HEK293T (cell line): ENCODE data around the gene OR2H1.
"Not testable (repeated sequence)": the region's sequence is repeated elsewhere in the genome, so short reads cannot be mapped to it uniquely, and the experiment has no call there.

Source experiments
- CTCF ChIA-PET: fragments of 350-600 bp; formaldehyde crosslinking; extraction: SDS; loops from one replicate; lab custom pipeline; 2021; ENCODE audit warnings: antibody characterized with exemption, inconsistent platforms; lab: Yijun Ruan, JAX
- POLR2A ChIA-PET: fragments of 350-600 bp; formaldehyde crosslinking; extraction: SDS; loops from one replicate; lab custom pipeline; 2020; ENCODE audit warnings: antibody characterized with exemption, inconsistent platforms; lab: Yijun Ruan, JAX
- DNase-seq: peaks from one replicate; pipeline ENCODE4 v3.0.0; 2012; ENCODE audit warnings: mixed read lengths; ENCODE audit errors: extremely low spot score
- ARNT ChIP-seq: fragments of 450-650 bp; IDR thresholded peaks from 2 replicates; pipeline ENCODE4 v1.6.1; 2017; ENCODE audit warnings: mild to moderate bottlenecking
- BHLHE40 ChIP-seq: fragments of 450-650 bp; IDR thresholded peaks from 2 replicates; pipeline ENCODE4 v1.6.1; 2016; ENCODE audit warnings: mild to moderate bottlenecking, moderate library complexity, borderline replicate concordance
- CTBP1 ChIP-seq: fragments of 450-650 bp; IDR thresholded peaks from 2 replicates; pipeline ENCODE4 v1.6.1; 2016; ENCODE audit warnings: borderline replicate concordance
- ELF4 ChIP-seq: fragments of 450-650 bp; IDR thresholded peaks from 2 replicates; pipeline ENCODE4 v1.6.1; 2017; ENCODE audit warnings: antibody characterized with exemption
- FOXA1 ChIP-seq: fragments of 450-650 bp; IDR thresholded peaks from 2 replicates; pipeline ENCODE4 v1.6.1; 2016; ENCODE audit warnings: mild to moderate bottlenecking
- FOXK2 ChIP-seq: fragments of 450-650 bp; IDR thresholded peaks from 2 replicates; pipeline ENCODE4 v1.6.1; 2016; ENCODE audit warnings: mild to moderate bottlenecking
- FOXM1 ChIP-seq: fragments of 450-650 bp; IDR thresholded peaks from 2 replicates; pipeline ENCODE4 v1.6.1; 2017; ENCODE audit warnings: mild to moderate bottlenecking, borderline replicate concordance
- HDGF ChIP-seq: fragments of 450-650 bp; IDR thresholded peaks from 2 replicates; pipeline ENCODE4 v1.6.1; 2017; ENCODE audit warnings: antibody characterized with exemption, borderline replicate concordance
- L3MBTL2 ChIP-seq: fragments of 450-650 bp; conservative IDR thresholded peaks from 2 replicates; pipeline ENCODE4 v1.6.1; 2016; ENCODE audit warnings: mild to moderate bottlenecking
- LEF1 ChIP-seq: fragments of 450-650 bp; IDR thresholded peaks from 2 replicates; pipeline ENCODE4 v1.6.1; 2017; ENCODE audit warnings: mild to moderate bottlenecking, borderline replicate concordance
- NFRKB ChIP-seq: fragments of 450-650 bp; IDR thresholded peaks from 2 replicates; pipeline ENCODE4 v1.6.1; 2016; ENCODE audit warnings: mild to moderate bottlenecking, moderate library complexity
- SP1 ChIP-seq: fragments of 450-650 bp; IDR thresholded peaks from 2 replicates; pipeline ENCODE4 v1.6.1; 2017
- SUZ12 ChIP-seq: fragments of 450-650 bp; IDR thresholded peaks from 2 replicates; pipeline ENCODE4 v1.6.1; 2016; ENCODE audit warnings: mild to moderate bottlenecking
- TARDBP ChIP-seq: fragments of 450-650 bp; IDR thresholded peaks from 2 replicates; pipeline ENCODE4 v1.6.1; 2016
- ZNF384 ChIP-seq: fragments of 450-650 bp; IDR thresholded peaks from 2 replicates; pipeline ENCODE4 v1.6.1; 2016
- TF ChIP-seq, protein P1 (sequence below): fragments of 450-650 bp; IDR thresholded peaks from 2 replicates; pipeline ENCODE4 v1.6.1; 2016

OR2H1 gene

DNA sequence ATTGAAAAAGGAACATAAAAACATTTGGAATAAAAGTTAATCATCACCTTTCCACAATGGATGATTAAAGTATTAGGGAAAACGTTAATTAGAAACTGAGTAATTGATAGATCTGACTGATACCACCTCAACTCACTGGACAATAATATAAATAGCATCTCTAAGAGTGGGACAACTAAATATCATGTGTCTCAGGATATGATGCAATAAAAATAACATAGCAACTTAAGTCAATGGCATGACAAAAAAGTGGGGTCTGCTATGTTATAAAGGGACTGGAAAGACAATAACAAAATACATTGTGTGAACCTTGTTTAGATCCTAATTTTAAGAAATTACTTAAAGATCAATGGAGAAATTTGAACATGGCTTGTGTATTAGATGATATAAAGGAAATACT is 31.9 kb upstream of the OR2H1 start:
- ChIA-PET CTCF (no interaction called here), POLR2A (no interaction called here)
- no peak for TF ChIP-seq NFRKB
- TF ChIP-seq HDGF = no peak
- no peak for TF ChIP-seq SUZ12
- no peak for TF ChIP-seq CTBP1
- TF ChIP-seq ARNT = no peak
- no peak for TF ChIP-seq L3MBTL2
- no peak for TF ChIP-seq ZNF384
- DNase-seq = no peak

DNA sequence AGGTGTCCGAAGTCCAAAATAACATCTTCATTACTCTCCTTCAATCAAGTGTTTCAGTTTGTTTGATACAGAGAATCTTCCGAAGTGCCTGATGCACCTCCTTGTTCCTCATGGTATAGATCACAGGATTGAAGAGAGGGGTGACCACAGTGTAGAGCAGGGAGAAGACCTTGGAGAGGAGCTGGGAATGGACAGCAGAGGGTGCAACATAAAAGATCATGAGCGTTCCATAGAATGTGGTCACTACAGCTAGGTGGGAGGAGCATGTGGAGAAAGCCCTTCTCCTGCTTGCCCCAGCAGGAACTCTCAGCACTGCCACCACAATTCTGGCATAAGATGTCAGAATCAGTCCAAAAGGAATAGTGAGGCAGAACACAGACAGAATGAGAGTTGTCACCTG is 30.3 kb upstream of the OR2H1 start:
- TF ChIP-seq FOXA1 (no peak), ELF4 (no peak), BHLHE40 (no peak), ARNT (no peak), CTBP1 (no peak), FOXK2 (no peak)
- no peak for DNase-seq
- ChIA-PET CTCF (no interaction called here), POLR2A (no interaction called here)

GRCh38 chr6:29436730-29437129 is 20.2 kb upstream of the OR2H1 start:
- CTCF ChIA-PET, POLR2A ChIA-PET, DNase-seq: not testable (repeated sequence)

GRCh38 chr6:29439006-29439405 is 17.9 kb upstream of the OR2H1 start, which contains the start of gene OR10C1:
Gene OR10C1, plus strand, starts transcription at chr6:29439306. Its CDS starts 710 bp downstream, at chr6:29440016.
- no peak for DNase-seq
- ChIA-PET CTCF (no interaction called here), POLR2A (no interaction called here)
- no peak for TF ChIP-seq SP1
- no peak for TF ChIP-seq ELF4
- TF ChIP-seq L3MBTL2 = no peak
- TF ChIP-seq, protein P1, sequence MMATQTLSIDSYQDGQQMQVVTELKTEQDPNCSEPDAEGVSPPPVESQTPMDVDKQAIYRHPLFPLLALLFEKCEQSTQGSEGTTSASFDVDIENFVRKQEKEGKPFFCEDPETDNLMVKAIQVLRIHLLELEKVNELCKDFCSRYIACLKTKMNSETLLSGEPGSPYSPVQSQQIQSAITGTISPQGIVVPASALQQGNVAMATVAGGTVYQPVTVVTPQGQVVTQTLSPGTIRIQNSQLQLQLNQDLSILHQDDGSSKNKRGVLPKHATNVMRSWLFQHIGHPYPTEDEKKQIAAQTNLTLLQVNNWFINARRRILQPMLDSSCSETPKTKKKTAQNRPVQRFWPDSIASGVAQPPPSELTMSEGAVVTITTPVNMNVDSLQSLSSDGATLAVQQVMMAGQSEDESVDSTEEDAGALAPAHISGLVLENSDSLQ = no peak
- TF ChIP-seq FOXM1 = no peak
- no peak for TF ChIP-seq CTBP1
- no peak for TF ChIP-seq BHLHE40
- no peak for TF ChIP-seq LEF1
- TF ChIP-seq ARNT = no peak
- no peak for TF ChIP-seq FOXA1
- no peak for TF ChIP-seq HDGF

DNA sequence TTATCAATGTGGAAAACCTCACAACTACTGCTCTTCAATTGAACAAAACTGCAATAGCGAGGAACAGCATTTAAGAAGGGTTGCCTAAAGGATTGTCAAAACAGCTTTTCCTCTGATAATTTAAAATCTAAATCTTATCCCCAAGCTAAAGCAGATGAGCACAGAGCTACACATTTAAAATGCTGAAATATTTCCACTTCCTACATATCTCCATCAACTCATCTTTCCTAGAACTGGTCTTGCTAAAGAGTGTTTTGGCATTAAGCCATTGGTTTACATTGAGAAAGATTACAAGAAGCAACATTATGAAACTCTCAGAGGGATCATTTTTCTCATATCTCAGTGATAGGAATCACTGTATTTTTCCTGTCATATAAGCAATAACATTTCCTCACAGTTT is 14.2 kb upstream of the OR2H1 start:
- no peak for DNase-seq
- POLR2A ChIA-PET = no interaction called here
- CTCF ChIA-PET = no interaction called here
- TF ChIP-seq SP1 (no peak), ZNF384 (no peak), CTBP1 (no peak), SUZ12 (no peak), BHLHE40 (no peak), ARNT (no peak)

GRCh38 chr6:29444031-29444430 is 12.9 kb upstream of the OR2H1 start:
- POLR2A ChIA-PET, DNase-seq, CTCF ChIA-PET: not testable (repeated sequence)

DNA sequence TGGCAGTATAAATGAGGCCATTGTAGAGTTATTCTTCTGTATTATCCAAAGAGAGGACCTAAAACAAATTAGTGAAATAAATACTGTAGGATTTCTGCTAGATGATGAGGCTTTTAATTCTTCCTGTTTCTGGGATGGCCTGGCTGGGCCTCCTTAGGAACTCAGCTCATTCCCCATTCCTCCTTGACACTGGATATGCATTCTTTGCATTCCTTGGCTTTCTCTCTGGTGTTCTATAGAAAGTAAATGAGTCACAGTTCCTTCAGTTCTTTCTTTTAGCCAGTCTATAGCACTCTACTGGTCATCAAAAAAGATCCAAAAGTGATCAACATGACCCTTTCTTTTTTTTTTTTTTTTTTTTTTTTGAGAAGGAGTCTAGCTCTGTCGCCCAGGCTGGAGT is 9.3 kb upstream of the OR2H1 start:
- CTCF ChIA-PET = no interaction called here
- TF ChIP-seq ZNF384 (no peak), SP1 (no peak), ARNT (no peak), TARDBP (no peak), FOXK2 (no peak), FOXM1 (no peak), SUZ12 (no peak), CTBP1 (no peak), LEF1 (no peak), FOXA1 (no peak), HDGF (no peak), NFRKB (no peak), ELF4 (no peak), L3MBTL2 (no peak)
- TF ChIP-seq, protein P1 = no peak
- POLR2A ChIA-PET = no interaction called here
- no peak for DNase-seq

DNA sequence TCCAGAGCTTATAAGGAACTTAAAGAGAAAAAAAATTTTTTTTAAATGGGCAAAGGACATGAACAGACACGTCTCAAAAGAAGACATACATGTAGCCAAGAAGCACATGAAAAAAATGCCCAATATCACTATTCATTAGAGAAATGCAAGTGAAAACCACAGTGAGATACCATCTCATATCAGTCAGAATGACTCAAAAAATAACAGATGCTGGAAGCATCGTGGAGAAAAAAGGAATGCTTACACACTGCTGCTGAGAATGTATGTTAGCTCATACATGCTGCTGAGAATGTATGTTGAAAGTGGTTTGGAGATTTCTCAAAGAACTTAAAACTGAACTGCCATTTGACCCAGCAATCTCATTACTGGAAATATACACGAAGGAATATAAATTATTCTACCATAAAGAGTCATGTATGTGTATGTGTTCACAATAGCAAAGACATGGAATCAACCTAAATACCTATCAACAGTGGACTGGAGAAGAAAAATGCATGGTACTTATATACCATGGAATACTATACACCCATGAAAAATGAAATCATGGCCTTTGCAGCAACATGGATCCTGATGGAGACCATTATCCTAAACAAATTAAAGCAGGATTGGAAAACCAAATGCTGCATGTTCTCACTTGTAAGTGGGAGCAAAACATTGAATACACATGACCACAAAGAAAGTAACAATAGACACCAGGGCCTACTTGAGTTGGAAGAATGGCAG is 5.3 kb upstream of the OR2H1 start:
- DNase-seq = no peak
- TF ChIP-seq SP1 = no peak
- TF ChIP-seq NFRKB = no peak
- ChIA-PET CTCF (no interaction called here), POLR2A (no interaction called here)
